Left hindlimb (tissue), 1 donor: ENCODE measurements around the gene UBXN1.

Source experiments
- DNase-seq: peaks from one replicate; pipeline ENCODE4 v3.0.0-alpha.2; 2018

The UBXN1 gene

GRCh38 chr11:62678770-62679696 is at the start of gene UBXN1:
TSS of gene UBXN1 (minus strand) at chr11:62679073. CDS start at chr11:62678923, 150 bp downstream.
- peak; percentile 95 for DNase-seq

GRCh38 chr11:62728171-62728988 is 49.5 kb upstream of the UBXN1 start, which contains the start of gene TTC9C:
TSS of gene TTC9C (plus strand) at chr11:62728486. CDS start at chr11:62728849, 363 bp downstream.
- peak; percentile 91 for DNase-seq

GRCh38 chr11:62727872-62728170 is 48.9 kb upstream of the UBXN1 start:
- DNase-seq, result peak; percentile 93

- DNase-seq, result peak; percentile 99
Observed at GRCh38 chr11:62727165-62727871, 48.4 kb upstream of the UBXN1 start, which contains the start of gene HNRNPUL2. TSS of gene HNRNPUL2 (minus strand) at chr11:62727457. CDS start at chr11:62727156, 301 bp downstream.

- DNase-seq, result no peak
Observed at GRCh38 chr11:62726915-62727164, 48.0 kb upstream of the UBXN1 start.

- DNase-seq, result no peak
Observed at GRCh38 chr11:62726156-62726914, 47.5 kb upstream of the UBXN1 start.

GRCh38 chr11:62725646-62726045 is 46.8 kb upstream of the UBXN1 start:
- no peak for DNase-seq

- no peak for DNase-seq
Observed at GRCh38 chr11:62724171-62724570, 45.3 kb upstream of the UBXN1 start.

- DNase-seq, result no peak
Observed at GRCh38 chr11:62721994-62722393, 43.1 kb upstream of the UBXN1 start.

- DNase-seq, result no peak
Observed at GRCh38 chr11:62719302-62719978, 40.6 kb upstream of the UBXN1 start.

- no peak for DNase-seq
Observed at GRCh38 chr11:62716816-62717215, 37.9 kb upstream of the UBXN1 start.

- no peak for DNase-seq
Observed at GRCh38 chr11:62716206-62716605, 37.3 kb upstream of the UBXN1 start.

GRCh38 chr11:62715150-62716130 is 36.6 kb upstream of the UBXN1 start:
- no peak for DNase-seq

GRCh38 chr11:62713343-62713742 is 34.5 kb upstream of the UBXN1 start:
- no peak for DNase-seq

- DNase-seq, result no peak
Observed at GRCh38 chr11:62712861-62713260, 34.0 kb upstream of the UBXN1 start.

- DNase-seq, result no peak
Observed at GRCh38 chr11:62712276-62712812, 33.5 kb upstream of the UBXN1 start.

- no peak for DNase-seq
Observed at GRCh38 chr11:62710001-62710345, 31.1 kb upstream of the UBXN1 start.

- DNase-seq, result peak; percentile 98
Observed at GRCh38 chr11:62709247-62710000, 30.6 kb upstream of the UBXN1 start.

- DNase-seq, result no peak
Observed at GRCh38 chr11:62708793-62709192, 29.9 kb upstream of the UBXN1 start.

GRCh38 chr11:62708392-62708791 is 29.5 kb upstream of the UBXN1 start:
- DNase-seq, result no peak
